SK-N-SH treated with all-trans-retinoic acid at 6 μM for 48 hours (cell line): Measurements from ENCODE around the gene ALS2.

ENCODE experiments used
- ATAC-seq: fragments of 200-7000 bp; cut with Tn5 transposase; 3 replicates; pipeline ENCODE4 v1.9.1; 2020; ENCODE audit warnings: mild to moderate bottlenecking, moderate library complexity
- ARNTL ChIP-seq: fragments of 450-650 bp; formaldehyde crosslinking; IDR thresholded peaks from 2 replicates; pipeline ENCODE4 v1.5.0; 2020; ENCODE audit warnings: low read depth, mild to moderate bottlenecking, moderate library complexity, borderline replicate concordance
- BACH2 ChIP-seq: fragments of 250-450 bp; sonication (Bioruptor Pico); IDR thresholded peaks from 2 replicates; pipeline ENCODE4 v1.9.0; 2021; ENCODE audit warnings: mild to moderate bottlenecking, borderline replicate concordance
- CSDC2 ChIP-seq: fragments of 250-450 bp; sonication (Bioruptor Pico); IDR thresholded peaks from 2 replicates; pipeline ENCODE4 v1.5.0; 2020; ENCODE audit warnings: mild to moderate bottlenecking, moderate library complexity
- ESRRG ChIP-seq: fragments of 250-450 bp; sonication (Bioruptor Pico); IDR thresholded peaks from 2 replicates; pipeline ENCODE4 v1.6.1; 2021; ENCODE audit warnings: mild to moderate bottlenecking
- ISL1 ChIP-seq: fragments of 250-450 bp; sonication (Bioruptor Pico); IDR thresholded peaks from 2 replicates; pipeline ENCODE4 v2.1.2; 2022; ENCODE audit warnings: mild to moderate bottlenecking, moderate library complexity
- OSR1 ChIP-seq: fragments of 250-450 bp; sonication (Bioruptor Pico); IDR thresholded peaks from 2 replicates; pipeline ENCODE4 v1.8.0; 2022; ENCODE audit warnings: moderate library complexity, mild to moderate bottlenecking, inconsistent platforms
- POU6F1 ChIP-seq: fragments of 250-450 bp; sonication (Bioruptor Pico); IDR thresholded peaks from 2 replicates; pipeline ENCODE4 v1.8.0; 2021; ENCODE audit warnings: low read depth, mild to moderate bottlenecking, moderate library complexity, borderline replicate concordance
- RARB ChIP-seq: fragments of 250-450 bp; sonication (Bioruptor Pico); IDR thresholded peaks from 2 replicates; pipeline ENCODE4 v1.8.0; 2021; ENCODE audit warnings: mild to moderate bottlenecking, moderate library complexity
- SNAI2 ChIP-seq: fragments of 250-450 bp; sonication (Bioruptor Pico); IDR thresholded peaks from 2 replicates; pipeline ENCODE4 v1.5.0; 2020; ENCODE audit warnings: mild to moderate bottlenecking, moderate library complexity
- TCF4 ChIP-seq: fragments of 250-450 bp; sonication (Bioruptor Pico); IDR thresholded peaks from 2 replicates; pipeline ENCODE4 v1.8.0; 2021; ENCODE audit warnings: mild to moderate bottlenecking, moderate library complexity, borderline replicate concordance
- TOX ChIP-seq: fragments of 250-450 bp; sonication (Bioruptor Pico); IDR thresholded peaks from 2 replicates; pipeline ENCODE4 v1.8.0; 2021; ENCODE audit warnings: mild to moderate bottlenecking, moderate library complexity, borderline replicate concordance
- ZC3H10 ChIP-seq: fragments of 250-450 bp; sonication (Bioruptor Pico); IDR thresholded peaks from 2 replicates; pipeline ENCODE4 v1.5.1; 2021; ENCODE audit warnings: mild to moderate bottlenecking, moderate library complexity
- ZFP3 ChIP-seq: fragments of 250-450 bp; sonication (Bioruptor Pico); IDR thresholded peaks from 2 replicates; pipeline ENCODE4 v1.5.0; 2020; ENCODE audit warnings: mild to moderate bottlenecking, moderate library complexity
- ZFP30 ChIP-seq: fragments of 450-650 bp; formaldehyde crosslinking; IDR thresholded peaks from 2 replicates; pipeline ENCODE4 v1.5.0; 2022; ENCODE audit warnings: mild to moderate bottlenecking, moderate library complexity
- ZNF565 ChIP-seq: fragments of 450-650 bp; formaldehyde crosslinking; conservative IDR thresholded peaks from 2 replicates; pipeline ENCODE4 v1.5.0; 2020; ENCODE audit warnings: low read depth, mild to moderate bottlenecking, moderate library complexity
- ZNF70 ChIP-seq: fragments of 450-650 bp; formaldehyde crosslinking; IDR thresholded peaks from 2 replicates; pipeline ENCODE4 v1.5.0; 2020; ENCODE audit warnings: mild to moderate bottlenecking, moderate library complexity
- ZNF8 ChIP-seq: fragments of 450-650 bp; formaldehyde crosslinking; IDR thresholded peaks from 2 replicates; pipeline ENCODE4 v1.5.0; 2020; ENCODE audit warnings: mild to moderate bottlenecking, moderate library complexity
- TF ChIP-seq, protein P1 (sequence below): fragments of 250-450 bp; sonication (Bioruptor Pico); IDR thresholded peaks from 2 replicates; pipeline ENCODE4 v1.8.0; 2020; ENCODE audit warnings: mild to moderate bottlenecking, moderate library complexity, borderline replicate concordance
- TF ChIP-seq, protein P2 (sequence below): fragments of 250-450 bp; sonication (Bioruptor Pico); IDR thresholded peaks from 2 replicates; pipeline ENCODE4 v1.5.1; 2021; ENCODE audit warnings: mild to moderate bottlenecking, moderate library complexity
- TF ChIP-seq, protein P3 (sequence below): fragments of 250-450 bp; sonication (Bioruptor Pico); IDR thresholded peaks from 2 replicates; pipeline ENCODE4 v1.5.1; 2020; ENCODE audit warnings: low read depth, mild to moderate bottlenecking, moderate library complexity

ALS2 gene

GRCh38 chr2:201707142-201707541 is 73.6 kb downstream of the ALS2 start:
- ATAC-seq = peak; percentile 33; the same call in 2 of the 3 replicates
- TF ChIP-seq, protein P1, sequence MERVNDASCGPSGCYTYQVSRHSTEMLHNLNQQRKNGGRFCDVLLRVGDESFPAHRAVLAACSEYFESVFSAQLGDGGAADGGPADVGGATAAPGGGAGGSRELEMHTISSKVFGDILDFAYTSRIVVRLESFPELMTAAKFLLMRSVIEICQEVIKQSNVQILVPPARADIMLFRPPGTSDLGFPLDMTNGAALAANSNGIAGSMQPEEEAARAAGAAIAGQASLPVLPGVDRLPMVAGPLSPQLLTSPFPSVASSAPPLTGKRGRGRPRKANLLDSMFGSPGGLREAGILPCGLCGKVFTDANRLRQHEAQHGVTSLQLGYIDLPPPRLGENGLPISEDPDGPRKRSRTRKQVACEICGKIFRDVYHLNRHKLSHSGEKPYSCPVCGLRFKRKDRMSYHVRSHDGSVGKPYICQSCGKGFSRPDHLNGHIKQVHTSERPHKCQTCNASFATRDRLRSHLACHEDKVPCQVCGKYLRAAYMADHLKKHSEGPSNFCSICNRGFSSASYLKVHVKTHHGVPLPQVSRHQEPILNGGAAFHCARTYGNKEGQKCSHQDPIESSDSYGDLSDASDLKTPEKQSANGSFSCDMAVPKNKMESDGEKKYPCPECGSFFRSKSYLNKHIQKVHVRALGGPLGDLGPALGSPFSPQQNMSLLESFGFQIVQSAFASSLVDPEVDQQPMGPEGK = no peak
- no peak for TF ChIP-seq BACH2 (CRISPR knock-in tag)
- no peak for TF ChIP-seq CSDC2 (CRISPR knock-in tag)
- no peak for TF ChIP-seq ISL1
- TF ChIP-seq ZNF8 = no peak
- TF ChIP-seq POU6F1 (CRISPR knock-in tag) = no peak
- TF ChIP-seq ZNF565 (CRISPR knock-in tag) = no peak
- TF ChIP-seq SNAI2 = no peak
- TF ChIP-seq, protein P2, sequence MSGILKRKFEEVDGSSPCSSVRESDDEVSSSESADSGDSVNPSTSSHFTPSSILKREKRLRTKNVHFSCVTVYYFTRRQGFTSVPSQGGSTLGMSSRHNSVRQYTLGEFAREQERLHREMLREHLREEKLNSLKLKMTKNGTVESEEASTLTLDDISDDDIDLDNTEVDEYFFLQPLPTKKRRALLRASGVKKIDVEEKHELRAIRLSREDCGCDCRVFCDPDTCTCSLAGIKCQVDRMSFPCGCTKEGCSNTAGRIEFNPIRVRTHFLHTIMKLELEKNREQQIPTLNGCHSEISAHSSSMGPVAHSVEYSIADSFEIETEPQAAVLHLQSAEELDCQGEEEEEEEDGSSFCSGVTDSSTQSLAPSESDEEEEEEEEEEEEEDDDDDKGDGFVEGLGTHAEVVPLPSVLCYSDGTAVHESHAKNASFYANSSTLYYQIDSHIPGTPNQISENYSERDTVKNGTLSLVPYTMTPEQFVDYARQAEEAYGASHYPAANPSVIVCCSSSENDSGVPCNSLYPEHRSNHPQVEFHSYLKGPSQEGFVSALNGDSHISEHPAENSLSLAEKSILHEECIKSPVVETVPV (CRISPR knock-in tag) = no peak
- TF ChIP-seq ZNF70 = no peak

GRCh38 chr2:201704536-201704935 is 76.2 kb downstream of the ALS2 start:
- ATAC-seq = no peak
- TF ChIP-seq ZNF70 (no peak), TCF4 (no peak), CSDC2 (CRISPR knock-in tag) (no peak), ARNTL (CRISPR knock-in tag) (no peak), ZNF8 (no peak), ZFP3 (CRISPR knock-in tag) (no peak), ISL1 (no peak), BACH2 (CRISPR knock-in tag) (no peak), ZNF565 (CRISPR knock-in tag) (no peak)
- TF ChIP-seq, protein P1 = no peak

DNA sequence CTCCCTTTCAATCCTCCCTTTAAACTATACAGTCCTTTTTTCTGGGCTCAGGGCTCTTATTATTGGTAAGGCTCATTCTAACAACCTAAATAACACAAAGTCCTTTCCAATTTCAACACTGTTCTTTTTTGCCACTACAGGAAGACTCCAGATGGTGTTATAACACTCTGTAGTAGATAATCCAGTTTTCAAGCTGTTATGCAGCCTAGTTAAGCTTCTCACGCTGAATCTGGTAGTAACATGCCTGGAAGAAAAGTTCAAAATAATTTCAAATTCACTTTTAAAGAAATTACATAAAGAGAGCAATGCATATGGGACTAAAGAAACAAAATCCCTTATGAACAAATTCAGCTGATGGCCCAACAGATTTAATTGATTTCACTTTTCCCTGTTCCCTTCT is 79.1 kb downstream of the ALS2 start:
- no peak for ATAC-seq
- TF ChIP-seq, protein P2 (CRISPR knock-in tag) = no peak
- TF ChIP-seq BACH2 (CRISPR knock-in tag) = no peak
- TF ChIP-seq TOX = no peak
- TF ChIP-seq, protein P3, sequence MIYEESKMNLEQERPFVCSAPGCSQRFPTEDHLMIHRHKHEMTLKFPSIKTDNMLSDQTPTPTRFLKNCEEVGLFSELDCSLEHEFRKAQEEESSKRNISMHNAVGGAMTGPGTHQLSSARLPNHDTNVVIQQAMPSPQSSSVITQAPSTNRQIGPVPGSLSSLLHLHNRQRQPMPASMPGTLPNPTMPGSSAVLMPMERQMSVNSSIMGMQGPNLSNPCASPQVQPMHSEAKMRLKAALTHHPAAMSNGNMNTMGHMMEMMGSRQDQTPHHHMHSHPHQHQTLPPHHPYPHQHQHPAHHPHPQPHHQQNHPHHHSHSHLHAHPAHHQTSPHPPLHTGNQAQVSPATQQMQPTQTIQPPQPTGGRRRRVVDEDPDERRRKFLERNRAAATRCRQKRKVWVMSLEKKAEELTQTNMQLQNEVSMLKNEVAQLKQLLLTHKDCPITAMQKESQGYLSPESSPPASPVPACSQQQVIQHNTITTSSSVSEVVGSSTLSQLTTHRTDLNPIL (CRISPR knock-in tag) = no peak
- TF ChIP-seq ZFP3 (CRISPR knock-in tag) = no peak
- TF ChIP-seq TCF4 = no peak
- no peak for TF ChIP-seq ESRRG (CRISPR knock-in tag)
- no peak for TF ChIP-seq RARB (CRISPR knock-in tag)
- TF ChIP-seq ARNTL (CRISPR knock-in tag) = no peak
- TF ChIP-seq, protein P1 = no peak
- no peak for TF ChIP-seq ZNF70
- TF ChIP-seq SNAI2 = no peak
- TF ChIP-seq ZC3H10 (CRISPR knock-in tag) = no peak
- no peak for TF ChIP-seq POU6F1 (CRISPR knock-in tag)
- no peak for TF ChIP-seq ISL1
- TF ChIP-seq OSR1 = no peak
- TF ChIP-seq ZFP30 = no peak
- TF ChIP-seq ZNF8 = no peak
